H1 (cell line): ENCODE data around the gene MAML3. TPM values are rescaled to one million over a fixed set of nuclear protein-coding genes. Genes with fewer than 3 reads are reported as not detected.

Experiments
- CTCF ChIA-PET: fragments of 300-600 bp; sonication (Branson Sonifier 250); formaldehyde crosslinking; loops from one replicate; lab custom pipeline; 2021; ENCODE audit not compliant: partially characterized antibody; lab: Charles Lee
- POLR2A ChIA-PET: fragments of 300-600 bp; sonication (Branson Sonifier 250); formaldehyde crosslinking; loops from one replicate; lab custom pipeline; 2021; ENCODE audit warnings: inconsistent platforms; ENCODE audit not compliant: partially characterized antibody; lab: Charles Lee
- DNase-seq, 2 experiments: peaks; one replicate each; pipeline versions ENCODE4 v3.0.0 to v3.0.0-alpha.2; 2010 to 2022; ENCODE audit warnings: low spot score in 2 of 2, low read depth in 1 of 2, mixed read lengths in 1 of 2
- FAIRE-seq: peaks from 2 replicates; lab custom pipeline; 2011; peaks lifted over from hg19 to GRCh38; lab: Jason Lieb, UNC
- H2AFZ ChIP-seq: 2 replicates; pipeline ENCODE4 v1.8.1; 2012; ENCODE audit warnings: low read length, inconsistent platforms
- H2AK5ac ChIP-seq: 2 replicates; pipeline ENCODE4 v1.6.1; 2013; ENCODE audit warnings: low read depth, low read length
- H2BK120ac ChIP-seq: replicated peaks from 2 replicates; pipeline ENCODE3; 2013; ENCODE audit warnings: low read depth, low read length, inconsistent platforms
- H2BK12ac ChIP-seq: 2 replicates; pipeline ENCODE4 v1.6.1; 2013; ENCODE audit warnings: low read depth, low read length
- H2BK15ac ChIP-seq: 2 replicates; pipeline ENCODE4 v1.6.1; 2013; ENCODE audit warnings: low read length
- H2BK20ac ChIP-seq: 2 replicates; pipeline ENCODE4 v1.6.1; 2013; ENCODE audit warnings: low read length
- H2BK5ac ChIP-seq: 2 replicates; pipeline ENCODE4 v1.6.1; 2013; ENCODE audit warnings: low read depth, low read length
- H3K14ac ChIP-seq: 2 replicates; pipeline ENCODE4 v1.6.1; 2013; ENCODE audit warnings: inconsistent platforms; ENCODE audit not compliant: insufficient read length
- H3K18ac ChIP-seq: 2 replicates; pipeline ENCODE4 v1.6.1; 2013; ENCODE audit warnings: low read length; ENCODE audit errors: extremely low read depth
- H3K23ac ChIP-seq: 2 replicates; pipeline ENCODE4 v1.6.1; 2013; ENCODE audit warnings: inconsistent platforms; ENCODE audit not compliant: insufficient read length
- H3K23me2 ChIP-seq: 2 replicates; pipeline ENCODE4 v1.6.1; 2013; ENCODE audit warnings: low read depth, low read length
- H3K27ac ChIP-seq: 2 replicates; pipeline ENCODE4 v1.6.1; 2011; ENCODE audit warnings: low read depth, low read length, inconsistent platforms
- H3K27me3 ChIP-seq, 4 experiments: replicated peaks in 1 of 4; 1 replicate in 1 of 4; 2 replicates in 3 of 4; pipeline versions ENCODE4 v1.6.1 to v1.8.1; 2011 to 2013; ENCODE audit warnings: low read length in 3 of 4, mild to moderate bottlenecking in 3 of 4, inconsistent platforms in 2 of 4, mixed read lengths in 2 of 4, moderate library complexity in 1 of 4; ENCODE audit not compliant: control insufficient read depth in 3 of 4, insufficient read depth in 3 of 4; ENCODE audit errors: extremely low read depth in 1 of 4
- H3K36me3 ChIP-seq, 4 experiments: 2 replicates each; pipeline versions ENCODE4 v1.6.1 to v1.8.1; 2011 to 2013; ENCODE audit warnings: mild to moderate bottlenecking in 4 of 4, low read length in 3 of 4, moderate library complexity in 2 of 4, control low read depth in 1 of 4, inconsistent platforms in 1 of 4; ENCODE audit not compliant: insufficient read depth in 4 of 4, control insufficient read depth in 2 of 4
- H3K4ac ChIP-seq: replicated peaks from 2 replicates; pipeline ENCODE3; 2013; ENCODE audit warnings: low read length, low read depth, mixed read lengths, inconsistent platforms; ENCODE audit not compliant: insufficient read length
- H3K4me1 ChIP-seq, 4 experiments: replicated peaks in 1 of 4; 1 replicate in 1 of 4; 2 replicates in 3 of 4; pipeline versions ENCODE4 v1.6.1 to v1.8.1; 2011 to 2013; ENCODE audit warnings: low read length in 3 of 4, inconsistent platforms in 2 of 4, mixed read lengths in 1 of 4; ENCODE audit not compliant: insufficient read depth in 4 of 4, control insufficient read depth in 3 of 4
- H3K4me2 ChIP-seq, 2 experiments: 2 replicates each; pipeline versions ENCODE4 v1.6.1 to v1.8.1; 2011 to 2013; ENCODE audit warnings: low read depth in 2 of 2, low read length in 2 of 2, control low read depth in 1 of 2, inconsistent platforms in 1 of 2, mild to moderate bottlenecking in 1 of 2; ENCODE audit not compliant: insufficient read depth in 1 of 2
- H3K4me3 ChIP-seq, 4 experiments: fragments of 200-600, 300-600 bp in 1 of 4; sonication (generic), shearing (Covaris generic), sonication (Bioruptor Twin) in 1 of 4; 2 replicates each; pipeline versions ENCODE4 v1.5.1 to v1.8.1; 2011 to 2016; ENCODE audit warnings: low read length in 4 of 4, low read depth in 3 of 4, control low read depth in 2 of 4, inconsistent platforms in 2 of 4, mild to moderate bottlenecking in 2 of 4, mixed read lengths in 1 of 4, moderate library complexity in 1 of 4; ENCODE audit not compliant: insufficient read depth in 2 of 4; ENCODE audit errors: extremely low read depth in 1 of 4
- H3K56ac ChIP-seq: replicated peaks from 2 replicates; pipeline ENCODE3; 2013; ENCODE audit warnings: low read depth, mild to moderate bottlenecking, mixed read lengths, low read length, inconsistent platforms; ENCODE audit not compliant: insufficient read length
- H3K79me1 ChIP-seq: 2 replicates; pipeline ENCODE4 v1.6.1; 2013; ENCODE audit warnings: low read depth, low read length, control low read depth
- H3K79me2 ChIP-seq, 2 experiments: 2 replicates each; pipeline versions ENCODE4 v1.6.1 to v1.8.1; 2012 to 2013; ENCODE audit warnings: low read length in 2 of 2, mild to moderate bottlenecking in 2 of 2, inconsistent platforms in 1 of 2; ENCODE audit not compliant: insufficient read depth in 2 of 2, control insufficient read depth in 1 of 2
- H3K9ac ChIP-seq, 4 experiments: replicated peaks in 1 of 4; 1 replicate in 1 of 4; 2 replicates in 3 of 4; pipeline versions ENCODE4 v1.6.1 to v1.8.1; 2011 to 2013; ENCODE audit warnings: low read depth in 3 of 4, low read length in 3 of 4, control low read depth in 2 of 4, mild to moderate bottlenecking in 2 of 4, moderate library complexity in 2 of 4, inconsistent platforms in 1 of 4; ENCODE audit errors: extremely low read depth in 1 of 4
- H3K9me3 ChIP-seq, 2 experiments: 2 replicates each; pipeline versions ENCODE4 v1.6.1 to v1.8.1; 2012 to 2013; ENCODE audit warnings: mild to moderate bottlenecking in 2 of 2, moderate library complexity in 2 of 2, control low read depth in 1 of 2, inconsistent platforms in 1 of 2, low read depth in 1 of 2, low read length in 1 of 2, mixed read lengths in 1 of 2; ENCODE audit not compliant: insufficient read depth in 2 of 2
- H4K20me1 ChIP-seq, 2 experiments: replicated peaks in 1 of 2; 2 replicates each; pipeline versions ENCODE3 to v1.8.1; 2011 to 2013; ENCODE audit warnings: inconsistent platforms in 2 of 2, low read length in 2 of 2, mild to moderate bottlenecking in 1 of 2; ENCODE audit not compliant: insufficient read depth in 2 of 2, control insufficient read depth in 1 of 2
- H4K5ac ChIP-seq: 2 replicates; pipeline ENCODE4 v1.6.1; 2013; ENCODE audit warnings: low read length, low read depth, mixed read lengths, inconsistent platforms; ENCODE audit not compliant: insufficient read length
- H4K8ac ChIP-seq: 2 replicates; pipeline ENCODE4 v1.8.0; 2013; ENCODE audit warnings: mild to moderate bottlenecking, moderate library complexity, low read length, inconsistent platforms; ENCODE audit not compliant: insufficient read depth; ENCODE audit errors: extremely low read depth
- H4K91ac ChIP-seq: replicated peaks from 2 replicates; pipeline ENCODE3; 2013; ENCODE audit warnings: low read length, mixed read lengths, inconsistent platforms; ENCODE audit not compliant: insufficient read length
- ATF3 ChIP-seq: IDR thresholded peaks from 2 replicates; pipeline ENCODE4 v1.6.1; 2011; ENCODE audit warnings: low read depth, mild to moderate bottlenecking, low read length; ENCODE audit not compliant: insufficient read depth
- CEBPB ChIP-seq: IDR thresholded peaks from 2 replicates; pipeline ENCODE4 v1.6.1; 2012; ENCODE audit warnings: low read depth, low read length
- CTBP2 ChIP-seq: IDR thresholded peaks from 2 replicates; pipeline ENCODE4 v1.7.0; 2011; ENCODE audit warnings: borderline replicate concordance, mild to moderate bottlenecking, moderate library complexity, mixed read lengths, low read length; ENCODE audit not compliant: insufficient read depth, insufficient read length
- E2F6 ChIP-seq: IDR thresholded peaks from 2 replicates; pipeline ENCODE4 v1.6.1; 2012; ENCODE audit warnings: inconsistent platforms
- GABPA ChIP-seq: IDR thresholded peaks from 2 replicates; pipeline ENCODE4 v1.6.1; 2011; ENCODE audit warnings: mild to moderate bottlenecking, low read length, moderate library complexity, borderline replicate concordance; ENCODE audit not compliant: insufficient read depth
- JUND ChIP-seq: IDR thresholded peaks from 2 replicates; pipeline ENCODE4 v1.6.1; 2011; ENCODE audit warnings: mild to moderate bottlenecking, improper control_type of control experiment, low read length
- KDM4A ChIP-seq: IDR thresholded peaks from one replicate; pipeline ENCODE4 v1.7.1; 2012; ENCODE audit warnings: low read depth, mild to moderate bottlenecking, moderate library complexity, low read length, inconsistent platforms; ENCODE audit not compliant: severe bottlenecking
- NRF1 ChIP-seq: IDR thresholded peaks from 2 replicates; pipeline ENCODE4 v1.6.1; 2011; ENCODE audit warnings: mild to moderate bottlenecking, low read depth, low read length, improper control_type of control experiment
- POU5F1 ChIP-seq: IDR thresholded peaks from 2 replicates; pipeline ENCODE4 v1.6.1; 2011; ENCODE audit warnings: low read depth, mild to moderate bottlenecking, low read length, moderate library complexity
- TAF1 ChIP-seq: IDR thresholded peaks from 2 replicates; pipeline ENCODE4 v1.6.1; 2011; ENCODE audit warnings: mild to moderate bottlenecking, low read depth, low read length
- TEAD4 ChIP-seq: IDR thresholded peaks from 2 replicates; pipeline ENCODE4 v1.6.1; 2012; ENCODE audit warnings: low read depth, low read length, inconsistent platforms, mixed read lengths
- WGBS, 2 experiments: shearing (Covaris generic) in 1 of 2; methylation state at CpG; one replicate each; pipeline versions ENCODE4 v1.1.6 to v1.1.7; 2013 to 2015; ENCODE audit warnings: low lambda C conversion rate in 2 of 2, mixed read lengths in 2 of 2, inconsistent platforms in 1 of 2, low coverage in 1 of 2, missing lambda C conversion rate in 1 of 2; ENCODE audit not compliant: insufficient replicate concordance in 2 of 2, insufficient coverage in 1 of 2, insufficient read length in 1 of 2; ENCODE audit errors: extremely low coverage in 1 of 2, missing lambda C conversion rate in 1 of 2; 5-methylcytosine and 5-hydroxymethylcytosine counted together
- polyA plus RNA-seq, 7 experiments: library from polyadenylated mRNA; depleted of rRNA in 3 of 7; stranded (reverse) in 5 of 7; unstranded in 2 of 7; fragments of >200 nt in 5 of 7; fragments of 200-250 nt in 2 of 7; gene quantifications; 1 replicate in 5 of 7; 2 replicates in 1 of 7; 4 replicates in 1 of 7; pipeline versions ENCODE4 v1.2.1 to v1.2.3, GENCODE V29; 2011 to 2013; ENCODE audit warnings: missing spikeins in 2 of 7, mixed read lengths in 2 of 7
- total RNA-seq: library from RNA; stranded (reverse); fragmentation: NEBNext Ultra II Directional; extraction: Animal tissue kit (Norgen Biotek cat#: 25700); gene quantifications from 2 replicates; pipeline ENCODE4 v1.2.1, GENCODE V29; 2021

Gene MAML3
- total and polyA plus RNA-seq, 2 of the 8 experiments (the other 6 are each of a cell fraction or from before 2014, with no cell fraction given): 2.1 to 5.7 TPM

GRCh38 chr4:139734201-139734874 is 419.6 kb downstream of the MAML3 start:
- ChIA-PET POLR2A (interaction anchor here (1.0 kb wide), 1 partner anchor 416 kb away, joined by 4 read pairs; no protein-coding TSS in a partner anchor), CTCF (interaction anchor here (0.7 to 2.4 kb wide), 30 partner anchors 11 to 519 kb away, joined by 3 to 9 read pairs (median 4); no protein-coding TSS in a partner anchor)
- H2BK15ac ChIP-seq: no peak overlapping the region
- no peak overlapping the region for H3K9ac ChIP-seq
- no peak overlapping the region for H3K27ac ChIP-seq
- H3K9me3 ChIP-seq: no peaks in the 10 kb centered on the region
- H4K5ac ChIP-seq: no peak overlapping the region
- H2BK120ac ChIP-seq: no peak overlapping the region
- no peaks in the 10 kb centered on the region for H4K20me1 ChIP-seq
- H3K4me2 ChIP-seq: peak overlapping the region; percentile 95 to 96
- H3K18ac ChIP-seq: no peak overlapping the region; the same call in 1 of the 2 replicates
- H2BK5ac ChIP-seq: no peak overlapping the region
- no peak for FAIRE-seq
- no peak overlapping the region for H3K14ac ChIP-seq
- H3K56ac ChIP-seq: no peak overlapping the region
- 35% methylated on average over 14 of the region's 14 CpGs; no CpG with 5 or more reads in 1 of the 2 experiments for WGBS, 2 experiments
- peak overlapping the region; percentile 75; the same call in 1 of the 2 replicates for H4K8ac ChIP-seq
- H3K36me3 ChIP-seq: no peaks in the 10 kb centered on the region
- H3K23ac ChIP-seq: no peak overlapping the region
- no peak overlapping the region for H2AK5ac ChIP-seq
- H3K79me1 ChIP-seq: no peaks in the 10 kb centered on the region
- H3K4ac ChIP-seq: no peak overlapping the region
- no peak overlapping the region for H2BK20ac ChIP-seq
- H3K4me1 ChIP-seq: peaks cover 3 to 9% (median 6%) of the 10 kb centered on the region in 4 experiments; a peak in 4 of 7 replicates
- H3K4me3 ChIP-seq: peak overlapping the region in 2 of 4 experiments; percentile 64 to 68; a peak in 5 of 8 replicates
- peaks cover 10% of the 10 kb centered on the region for H3K23me2 ChIP-seq
- DNase-seq: no peak
- no peak overlapping the region for H2AFZ ChIP-seq
- peaks cover 7 to 22% (median 19%) of the 10 kb centered on the region in 4 experiments for H3K27me3 ChIP-seq
- no peak overlapping the region for H4K91ac ChIP-seq
- no peak overlapping the region for H2BK12ac ChIP-seq
- H3K79me2 ChIP-seq: no peaks in the 10 kb centered on the region
- TF ChIP-seq TEAD4 (no peak), POU5F1 (no peak), NRF1 (no peak), JUND (no peak), ATF3 (no peak), KDM4A (no peak), CTBP2 (no peak), GABPA (no peak), E2F6 (no peak), CEBPB (no peak), TAF1 (no peak)
